ENCODE data around the gene SULT1B1.

Gene SULT1B1

GRCh38 chr4:69684804-69685203 lies 75.6 kb downstream of the SULT1B1 start:
- DNase-seq: no peak
